ENCODE measurements around the gene NME9. TPM values are rescaled to one million over a fixed set of nuclear protein-coding genes. Genes with fewer than 3 reads are reported as not detected.

Gene NME9
- total and polyA plus RNA-seq, 2 donors from 2014 or later, result 0.73 to 3.5 TPM

DNA sequence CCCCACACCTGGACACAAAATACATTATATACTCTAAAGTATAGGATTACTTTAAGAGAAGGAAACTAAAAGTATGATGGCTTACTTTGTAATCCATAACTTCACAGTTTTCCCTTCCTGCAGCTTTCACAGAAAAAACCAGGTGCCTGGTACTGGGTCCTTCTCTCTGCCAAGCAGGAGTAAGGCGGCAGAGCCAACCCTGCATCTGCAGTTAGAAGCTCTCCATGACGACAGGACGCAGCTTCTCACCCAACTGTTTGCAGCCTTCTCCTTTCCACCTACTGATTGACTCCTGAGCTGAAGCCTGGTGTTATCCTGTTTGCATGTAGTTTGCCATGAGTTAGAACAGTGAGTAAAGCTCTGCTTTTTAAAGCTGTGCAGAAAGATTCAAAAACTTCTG is 25.4 kb upstream of the NME9 start:
- no peak for FAIRE-seq
- TF ChIP-seq, protein P1, sequence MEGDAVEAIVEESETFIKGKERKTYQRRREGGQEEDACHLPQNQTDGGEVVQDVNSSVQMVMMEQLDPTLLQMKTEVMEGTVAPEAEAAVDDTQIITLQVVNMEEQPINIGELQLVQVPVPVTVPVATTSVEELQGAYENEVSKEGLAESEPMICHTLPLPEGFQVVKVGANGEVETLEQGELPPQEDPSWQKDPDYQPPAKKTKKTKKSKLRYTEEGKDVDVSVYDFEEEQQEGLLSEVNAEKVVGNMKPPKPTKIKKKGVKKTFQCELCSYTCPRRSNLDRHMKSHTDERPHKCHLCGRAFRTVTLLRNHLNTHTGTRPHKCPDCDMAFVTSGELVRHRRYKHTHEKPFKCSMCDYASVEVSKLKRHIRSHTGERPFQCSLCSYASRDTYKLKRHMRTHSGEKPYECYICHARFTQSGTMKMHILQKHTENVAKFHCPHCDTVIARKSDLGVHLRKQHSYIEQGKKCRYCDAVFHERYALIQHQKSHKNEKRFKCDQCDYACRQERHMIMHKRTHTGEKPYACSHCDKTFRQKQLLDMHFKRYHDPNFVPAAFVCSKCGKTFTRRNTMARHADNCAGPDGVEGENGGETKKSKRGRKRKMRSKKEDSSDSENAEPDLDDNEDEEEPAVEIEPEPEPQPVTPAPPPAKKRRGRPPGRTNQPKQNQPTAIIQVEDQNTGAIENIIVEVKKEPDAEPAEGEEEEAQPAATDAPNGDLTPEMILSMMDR (IDR thresholded peaks at IDR 0.05; ENCODE audit: borderline replicate concordance, extremely low read depth, insufficient read depth), result no peak
- intact Hi-C loops (cut with DNase I), result no loop called here
- Histone ChIP-seq H3K4me1 (ENCODE audit: control insufficient read depth in 2 of 3, insufficient read depth in 2 of 3, low read depth in 1 of 3, low read length in 3 of 3) (peaks cover 0 to 25% (median 6%) of the 10 kb centered on the region in 3 donors), H3K27me3 (ENCODE audit: control insufficient read depth, insufficient read depth, low read length) (no peaks in the 10 kb centered on the region), H3K4me3 (ENCODE audit: low read length in 3 of 3) (no peak overlapping the region), H3K36me3 (ENCODE audit: control insufficient read depth in 2 of 3, insufficient read depth in 3 of 3, low read length in 3 of 3) (no peaks in the 10 kb centered on the region), H3K27ac (ENCODE audit: low read depth in 2 of 2, low read length in 2 of 2) (no peak overlapping the region), H3K9me3 (ENCODE audit: control insufficient read depth in 2 of 3, insufficient read depth in 1 of 3, low read length in 3 of 3) (no peaks in the 10 kb centered on the region), H3K9ac (ENCODE audit: low read length in 3 of 3) (no peak overlapping the region)
- DNase-seq, result no peak

DNA sequence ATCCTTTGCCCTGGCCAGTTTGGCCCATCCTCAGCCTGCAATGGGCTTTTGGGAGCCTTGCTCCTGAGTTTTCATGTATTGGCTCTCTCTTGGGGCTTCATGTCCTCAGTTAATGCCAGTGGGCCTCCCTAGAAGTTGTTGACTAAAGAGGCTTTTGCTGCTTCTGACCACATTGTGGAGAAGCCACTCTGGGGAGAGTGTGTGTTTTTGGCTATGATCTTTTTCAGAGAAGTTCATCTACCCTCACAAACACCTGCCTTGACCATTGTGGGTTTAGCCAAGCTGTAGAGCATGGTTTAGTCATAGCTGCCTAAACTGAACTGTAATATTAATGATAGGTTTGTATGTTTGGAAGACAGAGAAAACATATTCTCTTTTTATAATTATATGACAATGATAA is 24.7 kb upstream of the NME9 start:
- TF ChIP-seq, protein P1 (IDR thresholded peaks at IDR 0.05; ENCODE audit: borderline replicate concordance, extremely low read depth, insufficient read depth), result no peak
- intact Hi-C loops (cut with DNase I), result no loop called here
- H3K4me3 ChIP-seq (ENCODE audit: low read length in 3 of 3), result no peak overlapping the region
- H3K36me3 ChIP-seq (ENCODE audit: control insufficient read depth in 2 of 3, insufficient read depth in 3 of 3, low read length in 3 of 3), result no peaks in the 10 kb centered on the region
- H3K27me3 ChIP-seq (ENCODE audit: control insufficient read depth, insufficient read depth, low read length), result no peaks in the 10 kb centered on the region
- H3K9me3 ChIP-seq (ENCODE audit: control insufficient read depth in 2 of 3, insufficient read depth in 1 of 3, low read length in 3 of 3), result no peaks in the 10 kb centered on the region
- peaks cover 0 to 25% (median 9%) of the 10 kb centered on the region in 3 donors for H3K4me1 ChIP-seq (ENCODE audit: control insufficient read depth in 2 of 3, insufficient read depth in 2 of 3, low read depth in 1 of 3, low read length in 3 of 3)
- FAIRE-seq (no peak), DNase-seq (no peak)
- H3K27ac ChIP-seq (ENCODE audit: low read depth in 2 of 2, low read length in 2 of 2), result no peak overlapping the region
- no peak overlapping the region for H3K9ac ChIP-seq (ENCODE audit: low read length in 3 of 3)

DNA sequence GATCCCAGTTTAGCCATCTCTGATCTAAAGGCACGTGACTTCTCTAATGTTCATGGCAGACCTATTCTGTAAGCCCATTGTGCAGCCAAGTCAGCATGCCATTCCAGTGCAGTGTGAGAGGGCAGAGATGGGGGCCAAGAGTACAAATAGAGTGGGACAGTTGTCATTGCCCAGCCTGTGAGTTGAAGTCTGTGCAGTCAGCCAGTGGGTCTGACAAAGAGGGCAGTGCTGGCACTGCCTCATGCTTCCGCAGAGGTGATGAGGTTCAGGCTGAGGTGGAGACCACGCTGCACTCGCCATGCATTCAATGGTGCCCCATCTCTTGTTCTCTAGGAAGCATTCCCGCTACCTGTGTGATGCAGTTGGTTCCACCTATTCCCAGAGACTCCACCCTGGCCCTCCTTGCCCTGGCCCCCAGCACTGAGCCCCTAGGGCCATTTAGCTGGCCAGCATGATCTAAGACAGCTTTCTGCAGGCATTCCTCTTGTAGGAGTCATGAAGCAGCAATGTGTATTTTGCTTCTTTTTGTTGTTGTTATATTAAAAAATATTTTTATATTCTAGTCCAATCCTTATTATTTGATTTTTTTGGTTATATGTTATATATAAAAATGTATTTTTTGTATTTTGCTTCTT is 22.4 kb upstream of the NME9 start:
- intact Hi-C loops (cut with DNase I), result no loop called here
- FAIRE-seq (no peak), DNase-seq (no peak)
- Histone ChIP-seq H3K27ac (ENCODE audit: low read depth in 2 of 2, low read length in 2 of 2) (no peak overlapping the region), H3K9ac (ENCODE audit: low read length in 3 of 3) (no peak overlapping the region), H3K27me3 (ENCODE audit: control insufficient read depth, insufficient read depth, low read length) (no peaks in the 10 kb centered on the region), H3K4me1 (ENCODE audit: control insufficient read depth in 2 of 3, insufficient read depth in 2 of 3, low read depth in 1 of 3, low read length in 3 of 3) (peaks cover 0 to 20% (median 3%) of the 10 kb centered on the region in 3 donors), H3K36me3 (ENCODE audit: control insufficient read depth in 2 of 3, insufficient read depth in 3 of 3, low read length in 3 of 3) (no peaks in the 10 kb centered on the region), H3K4me3 (ENCODE audit: low read length in 3 of 3) (no peak overlapping the region), H3K9me3 (ENCODE audit: control insufficient read depth in 2 of 3, insufficient read depth in 1 of 3, low read length in 3 of 3) (no peaks in the 10 kb centered on the region)
- TF ChIP-seq, protein P1 (IDR thresholded peaks at IDR 0.05; ENCODE audit: borderline replicate concordance, extremely low read depth, insufficient read depth), result no peak

DNA sequence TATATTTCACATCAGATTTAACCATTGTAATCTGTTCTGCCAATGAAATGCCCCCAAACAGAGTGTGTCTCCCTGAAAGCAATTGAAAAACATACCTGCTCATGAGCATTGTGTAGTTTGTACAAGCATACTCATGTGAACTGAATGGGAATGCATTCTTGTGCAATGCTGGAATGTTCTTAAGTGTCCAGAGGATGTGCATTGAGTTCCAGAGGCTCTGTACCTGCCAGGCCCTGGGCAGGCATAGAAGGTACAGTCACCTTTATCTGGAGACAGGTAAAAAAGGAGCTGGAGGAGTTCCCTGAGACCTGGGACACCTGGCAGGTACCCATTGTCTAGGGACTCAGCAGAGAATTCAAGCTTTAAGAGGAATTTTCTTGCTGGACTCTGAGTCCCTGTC is 21.5 kb upstream of the NME9 start:
- Histone ChIP-seq H3K27ac (ENCODE audit: low read depth in 2 of 2, low read length in 2 of 2) (no peak overlapping the region), H3K4me3 (ENCODE audit: low read length in 3 of 3) (no peak overlapping the region), H3K9me3 (ENCODE audit: control insufficient read depth in 2 of 3, insufficient read depth in 1 of 3, low read length in 3 of 3) (no peaks in the 10 kb centered on the region), H3K4me1 (ENCODE audit: control insufficient read depth in 2 of 3, insufficient read depth in 2 of 3, low read depth in 1 of 3, low read length in 3 of 3) (peaks cover 0 to 17% (median 3%) of the 10 kb centered on the region in 3 donors), H3K9ac (ENCODE audit: low read length in 3 of 3) (no peak overlapping the region), H3K36me3 (ENCODE audit: control insufficient read depth in 2 of 3, insufficient read depth in 3 of 3, low read length in 3 of 3) (no peaks in the 10 kb centered on the region), H3K27me3 (ENCODE audit: control insufficient read depth, insufficient read depth, low read length) (no peaks in the 10 kb centered on the region)
- DNase-seq, result no peak
- no peak for FAIRE-seq
- intact Hi-C loops (cut with DNase I), result no loop called here
- TF ChIP-seq, protein P1 (IDR thresholded peaks at IDR 0.05; ENCODE audit: borderline replicate concordance, extremely low read depth, insufficient read depth), result no peak

Data from kidney (tissue), 14 donors.